K562 (cell line): ENCODE data around the gene NPDC1. TPM values are rescaled to one million over a fixed set of nuclear protein-coding genes. Genes with fewer than 3 reads are reported as not detected.

Experiments used
- ATF1 ChIP-seq, 2 experiments: fragments of 450-650 bp in 1 of 2; IDR thresholded peaks; 2 replicates each; pipeline ENCODE4 v1.6.1; 2016; ENCODE audit warnings: missing compliant biosample characterization in 1 of 2, missing genetic modification characterization in 1 of 2
- HDAC8 ChIP-seq: fragments of 450-650 bp; IDR thresholded peaks from 2 replicates; pipeline ENCODE4 v1.6.1; 2016; ENCODE audit warnings: mild to moderate bottlenecking, missing genetic modification characterization, moderate library complexity, missing compliant biosample characterization
- NCOA2 ChIP-seq, 2 experiments: fragments of 450-650 bp; IDR thresholded peaks; 2 replicates each; pipeline ENCODE4 v1.6.1; 2018; ENCODE audit warnings: mild to moderate bottlenecking in 2 of 2, moderate library complexity in 1 of 2; ENCODE audit not compliant: partially characterized antibody in 2 of 2
- NRF1 ChIP-seq, 2 experiments: fragments of 450-650 bp; IDR thresholded peaks in 1 of 2; conservative IDR thresholded peaks in 1 of 2; 2 replicates each; pipeline ENCODE4 v1.6.1; 2014; ENCODE audit warnings: mild to moderate bottlenecking in 2 of 2
- RBM17 ChIP-seq: fragments of 200-400 bp; formaldehyde crosslinking; IDR thresholded peaks from 2 replicates; pipeline ENCODE4 v1.6.1; 2017; ENCODE audit warnings: low read depth, mild to moderate bottlenecking, low read length, borderline replicate concordance
- SAP30 ChIP-seq: fragments of 200-600 bp; sonication (generic); IDR thresholded peaks from 2 replicates; pipeline ENCODE4 v1.6.1; 2012; ENCODE audit warnings: borderline replicate concordance, low read depth, mild to moderate bottlenecking, moderate library complexity, low read length, control low read depth, inconsistent platforms; ENCODE audit not compliant: insufficient read depth, poor library complexity, severe bottlenecking
- ZNF584 ChIP-seq: fragments of 200-800 bp; sonication (Bioruptor generic); IDR thresholded peaks from 2 replicates; pipeline ENCODE4 v1.6.1; 2016; ENCODE audit warnings: low read depth, mild to moderate bottlenecking, missing genetic modification characterization, missing compliant biosample characterization
- ZNF589 ChIP-seq: fragments of 200-800 bp; sonication (Bioruptor generic); IDR thresholded peaks from 2 replicates; pipeline ENCODE4 v1.6.1; 2016; ENCODE audit warnings: low read depth, missing genetic modification characterization, missing compliant biosample characterization
- polyA plus RNA-seq, 8 experiments: library from polyadenylated mRNA; depleted of rRNA in 4 of 8; stranded (reverse) in 5 of 8; unstranded in 3 of 8; fragments of >200 nt; fragmentation: Nextera tagmentation in 2 of 8; fragmentation: Illumina TruSeq in 1 of 8; extraction: Ambion mirVana in 2 of 8; extraction: Trizol in 1 of 8; gene quantifications; 2 replicates each; pipeline versions ENCODE4 v1.2.1 to v1.2.3, GENCODE V29; 2011 to 2014; ENCODE audit warnings: inconsistent platforms in 1 of 8, missing spikeins in 1 of 8
- total RNA-seq, 7 experiments: library from RNA; depleted of rRNA in 6 of 7; stranded (reverse); fragments of >200 nt in 6 of 7; fragmentation: Illumina TruSeq in 2 of 7; extraction: Trizol in 2 of 7; gene quantifications; 2 replicates each; pipeline versions ENCODE4 v1.2.1 to v1.2.3, GENCODE V29; 2011 to 2021; ENCODE audit warnings: low replicate concordance in 1 of 7
- TF ChIP-seq, protein P1 (sequence below): fragments of 250-450 bp; sonication (Bioruptor Pico); IDR thresholded peaks from 2 replicates; pipeline ENCODE4 v1.9.0; 2021; ENCODE audit warnings: mild to moderate bottlenecking
- TF ChIP-seq, protein P2 (sequence below): sonication (generic); formaldehyde crosslinking; IDR thresholded peaks from 2 replicates; pipeline ENCODE4 v1.8.0; 2022; ENCODE audit warnings: mild to moderate bottlenecking, missing genetic modification reagents
- TF ChIP-seq, protein P3 (sequence below), 2 experiments: fragments of 450-650 bp; formaldehyde crosslinking in 1 of 2; IDR thresholded peaks; 2 replicates each; pipeline versions ENCODE4 v1.4.0 to v1.6.1; 2014 to 2020; ENCODE audit warnings: mild to moderate bottlenecking in 2 of 2, borderline replicate concordance in 1 of 2, low read depth in 1 of 2
- TF ChIP-seq, protein P4 (sequence below): fragments of 450-650 bp; IDR thresholded peaks from 2 replicates; pipeline ENCODE4 v1.6.1; 2017; ENCODE audit warnings: mild to moderate bottlenecking, moderate library complexity

Gene NPDC1
- total and polyA plus RNA-seq, 9 of the 15 experiments (the other 6 are each of a cell fraction or from before 2014, with no cell fraction given): 0.06 to 2.1 (median 0.53) TPM; not detected in 3

DNA sequence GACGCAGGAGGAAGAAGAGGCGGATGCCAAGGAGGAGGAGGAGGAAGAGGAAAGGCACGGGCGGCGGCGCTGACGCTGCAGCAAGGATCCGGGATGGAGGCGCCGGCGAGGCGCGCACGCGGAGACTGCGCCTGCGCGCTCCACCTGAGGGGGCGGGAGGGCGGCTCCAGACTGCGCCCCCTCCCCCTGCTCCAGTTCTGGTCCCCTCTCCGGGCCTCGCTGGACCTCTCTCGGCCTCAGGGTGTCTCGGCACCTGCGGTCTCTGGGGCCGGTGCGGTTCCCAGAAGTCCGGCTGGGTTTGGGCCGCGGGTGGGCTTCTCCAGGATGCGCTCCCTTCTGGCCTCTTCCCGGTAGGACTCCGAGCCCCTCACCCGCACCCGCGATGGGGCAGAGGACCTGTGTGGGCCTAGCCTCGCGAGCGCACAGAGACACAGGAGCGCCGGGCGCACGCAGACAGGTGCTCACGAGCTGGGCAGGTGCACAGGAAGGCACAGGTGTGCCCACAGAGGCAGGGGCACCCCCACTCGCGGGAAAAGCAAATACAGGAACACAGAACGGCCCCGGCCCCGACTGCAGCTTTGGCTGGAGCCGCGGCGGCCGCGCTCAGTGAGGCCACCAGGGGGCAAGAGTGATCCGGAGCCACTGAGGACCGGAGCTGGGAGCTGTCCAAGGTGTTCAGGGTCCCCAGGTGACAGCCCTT lies at the start of gene NPDC1 (continued):
- no peak for TF ChIP-seq NCOA2 (IDR thresholded peaks at IDR 0.05; ENCODE audit: partially characterized antibody in 2 of 2)
- no peak for TF ChIP-seq RBM17
- TF ChIP-seq, protein P1, sequence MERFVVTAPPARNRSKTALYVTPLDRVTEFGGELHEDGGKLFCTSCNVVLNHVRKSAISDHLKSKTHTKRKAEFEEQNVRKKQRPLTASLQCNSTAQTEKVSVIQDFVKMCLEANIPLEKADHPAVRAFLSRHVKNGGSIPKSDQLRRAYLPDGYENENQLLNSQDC (CRISPR knock-in tag): no peak
- TF ChIP-seq SAP30: peak; percentile 38
- TF ChIP-seq, protein P2, sequence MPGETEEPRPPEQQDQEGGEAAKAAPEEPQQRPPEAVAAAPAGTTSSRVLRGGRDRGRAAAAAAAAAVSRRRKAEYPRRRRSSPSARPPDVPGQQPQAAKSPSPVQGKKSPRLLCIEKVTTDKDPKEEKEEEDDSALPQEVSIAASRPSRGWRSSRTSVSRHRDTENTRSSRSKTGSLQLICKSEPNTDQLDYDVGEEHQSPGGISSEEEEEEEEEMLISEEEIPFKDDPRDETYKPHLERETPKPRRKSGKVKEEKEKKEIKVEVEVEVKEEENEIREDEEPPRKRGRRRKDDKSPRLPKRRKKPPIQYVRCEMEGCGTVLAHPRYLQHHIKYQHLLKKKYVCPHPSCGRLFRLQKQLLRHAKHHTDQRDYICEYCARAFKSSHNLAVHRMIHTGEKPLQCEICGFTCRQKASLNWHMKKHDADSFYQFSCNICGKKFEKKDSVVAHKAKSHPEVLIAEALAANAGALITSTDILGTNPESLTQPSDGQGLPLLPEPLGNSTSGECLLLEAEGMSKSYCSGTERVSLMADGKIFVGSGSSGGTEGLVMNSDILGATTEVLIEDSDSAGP (CRISPR knock-in tag): no peak
- TF ChIP-seq ATF1 (CRISPR knock-in tag; IDR thresholded peaks at IDR 0.05): no peak
- no peak for TF ChIP-seq ATF1 (tag; IDR thresholded peaks at IDR 0.05)
- TF ChIP-seq, protein P3, sequence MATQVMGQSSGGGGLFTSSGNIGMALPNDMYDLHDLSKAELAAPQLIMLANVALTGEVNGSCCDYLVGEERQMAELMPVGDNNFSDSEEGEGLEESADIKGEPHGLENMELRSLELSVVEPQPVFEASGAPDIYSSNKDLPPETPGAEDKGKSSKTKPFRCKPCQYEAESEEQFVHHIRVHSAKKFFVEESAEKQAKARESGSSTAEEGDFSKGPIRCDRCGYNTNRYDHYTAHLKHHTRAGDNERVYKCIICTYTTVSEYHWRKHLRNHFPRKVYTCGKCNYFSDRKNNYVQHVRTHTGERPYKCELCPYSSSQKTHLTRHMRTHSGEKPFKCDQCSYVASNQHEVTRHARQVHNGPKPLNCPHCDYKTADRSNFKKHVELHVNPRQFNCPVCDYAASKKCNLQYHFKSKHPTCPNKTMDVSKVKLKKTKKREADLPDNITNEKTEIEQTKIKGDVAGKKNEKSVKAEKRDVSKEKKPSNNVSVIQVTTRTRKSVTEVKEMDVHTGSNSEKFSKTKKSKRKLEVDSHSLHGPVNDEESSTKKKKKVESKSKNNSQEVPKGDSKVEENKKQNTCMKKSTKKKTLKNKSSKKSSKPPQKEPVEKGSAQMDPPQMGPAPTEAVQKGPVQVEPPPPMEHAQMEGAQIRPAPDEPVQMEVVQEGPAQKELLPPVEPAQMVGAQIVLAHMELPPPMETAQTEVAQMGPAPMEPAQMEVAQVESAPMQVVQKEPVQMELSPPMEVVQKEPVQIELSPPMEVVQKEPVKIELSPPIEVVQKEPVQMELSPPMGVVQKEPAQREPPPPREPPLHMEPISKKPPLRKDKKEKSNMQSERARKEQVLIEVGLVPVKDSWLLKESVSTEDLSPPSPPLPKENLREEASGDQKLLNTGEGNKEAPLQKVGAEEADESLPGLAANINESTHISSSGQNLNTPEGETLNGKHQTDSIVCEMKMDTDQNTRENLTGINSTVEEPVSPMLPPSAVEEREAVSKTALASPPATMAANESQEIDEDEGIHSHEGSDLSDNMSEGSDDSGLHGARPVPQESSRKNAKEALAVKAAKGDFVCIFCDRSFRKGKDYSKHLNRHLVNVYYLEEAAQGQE (IDR thresholded peaks at IDR 0.05; ENCODE audit: borderline replicate concordance): peak; percentile 100
- TF ChIP-seq, protein P3 (CRISPR knock-in tag; IDR thresholded peaks at IDR 0.05; ENCODE audit: low read depth): peak; percentile 98
- TF ChIP-seq, protein P4, sequence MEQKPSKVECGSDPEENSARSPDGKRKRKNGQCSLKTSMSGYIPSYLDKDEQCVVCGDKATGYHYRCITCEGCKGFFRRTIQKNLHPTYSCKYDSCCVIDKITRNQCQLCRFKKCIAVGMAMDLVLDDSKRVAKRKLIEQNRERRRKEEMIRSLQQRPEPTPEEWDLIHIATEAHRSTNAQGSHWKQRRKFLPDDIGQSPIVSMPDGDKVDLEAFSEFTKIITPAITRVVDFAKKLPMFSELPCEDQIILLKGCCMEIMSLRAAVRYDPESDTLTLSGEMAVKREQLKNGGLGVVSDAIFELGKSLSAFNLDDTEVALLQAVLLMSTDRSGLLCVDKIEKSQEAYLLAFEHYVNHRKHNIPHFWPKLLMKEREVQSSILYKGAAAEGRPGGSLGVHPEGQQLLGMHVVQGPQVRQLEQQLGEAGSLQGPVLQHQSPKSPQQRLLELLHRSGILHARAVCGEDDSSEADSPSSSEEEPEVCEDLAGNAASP: no peak
- TF ChIP-seq ZNF584 (CRISPR knock-in tag): no peak
- TF ChIP-seq NRF1 (conservative IDR thresholded peaks at IDR 0.05 in 1 of 2, IDR thresholded peaks at IDR 0.05 in 1 of 2): peak; percentile 63 to 73
- TF ChIP-seq HDAC8 (tag): 0 out of 2 replicates have a peak, but pooled peaks have one; percentile 37
- TF ChIP-seq ZNF589 (CRISPR knock-in tag): no peak
